Thoracic aorta (tissue), 2 donors: ENCODE measurements around the gene FOXL3. TPM values are rescaled to one million over a fixed set of nuclear protein-coding genes. Genes with fewer than 3 reads are reported as not detected.

Source experiments
- ATAC-seq: fragments of 150-250 bp; one replicate; pipeline ENCODE4 v1.8.0; 2017; ENCODE audit warnings: low read depth; ENCODE audit not compliant: insufficient number of reproducible peaks, low FRiP score
- DNase-seq: peaks from one replicate; pipeline ENCODE4 v3.0.0-alpha.2; 2020; ENCODE audit warnings: low spot score
- H3K27ac ChIP-seq, 2 donors: fragments of 200-600 bp; sonication (generic); 1 replicate in 1 of 2; 2 replicates in 1 of 2; pipeline ENCODE4 v1.5.1; 2016; ENCODE audit warnings: mild to moderate bottlenecking in 2 of 2, moderate library complexity in 2 of 2
- H3K27me3 ChIP-seq: fragments of 200-600 bp; sonication (generic); replicated peaks from 2 replicates; pipeline ENCODE4 v1.6.0; 2016; ENCODE audit warnings: mild to moderate bottlenecking; ENCODE audit not compliant: insufficient read depth
- H3K36me3 ChIP-seq: fragments of 200-600 bp; sonication (generic); one replicate; pipeline ENCODE4 v1.5.1; 2016
- H3K4me1 ChIP-seq, 2 donors: fragments of 200-600 bp; sonication (generic); 1 replicate in 1 of 2; 2 replicates in 1 of 2; pipeline versions ENCODE4 v1.5.1 to v1.6.0; 2016; ENCODE audit warnings: low read depth in 2 of 2, mild to moderate bottlenecking in 1 of 2; ENCODE audit not compliant: control insufficient read depth in 1 of 2
- H3K4me3 ChIP-seq: fragments of 200-600 bp; sonication (generic); 2 replicates; pipeline ENCODE4 v1.5.1; 2016; ENCODE audit warnings: mild to moderate bottlenecking
- H3K9me3 ChIP-seq: fragments of 200-600 bp; sonication (generic); 2 replicates; pipeline ENCODE4 v1.5.1; 2016
- CTCF ChIP-seq: fragments of 200-600 bp; sonication (generic); IDR thresholded peaks from one replicate; pipeline ENCODE4 v1.5.1; 2019; ENCODE audit warnings: antibody characterized with exemption
- total RNA-seq, 2 donors: library from RNA; depleted of rRNA; stranded (reverse); fragments of >200 nt; gene quantifications; one replicate each; pipeline versions ENCODE4 v1.1.0 to v1.2.3, GENCODE V29; 2016

FOXL3 gene
- total RNA-seq, 2 donors from 2014 or later, result not detected

DNA sequence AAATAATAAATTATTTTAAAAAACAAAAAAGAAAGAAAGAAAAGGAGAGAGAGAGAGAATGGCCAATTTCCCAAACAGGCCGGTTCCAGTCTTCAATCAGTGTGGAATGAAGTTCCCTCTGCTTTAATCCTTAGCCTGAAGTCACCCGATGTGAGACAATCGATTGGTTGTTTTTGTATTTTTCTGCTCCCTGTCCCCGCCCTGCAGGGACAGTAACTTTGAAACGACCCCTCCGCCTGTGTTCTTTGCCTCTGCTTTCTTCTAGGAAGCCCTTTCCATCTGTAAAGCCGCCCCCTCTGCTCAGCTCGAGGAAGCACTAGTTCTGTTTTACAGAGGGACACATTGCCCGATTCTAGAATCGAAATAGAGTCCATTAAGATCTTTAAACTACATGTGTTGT, 33.4 kb downstream of the FOXL3 start:
- ATAC-seq, result no peak
- no peaks in the 10 kb centered on the region for H3K4me1 ChIP-seq
- no peak for TF ChIP-seq CTCF
- H3K27me3 ChIP-seq, result peaks cover 3% of the 10 kb centered on the region
- no peak overlapping the region for H3K27ac ChIP-seq
- no peaks in the 10 kb centered on the region for H3K9me3 ChIP-seq
- DNase-seq, result no peak
- no peak overlapping the region for H3K4me3 ChIP-seq
- no peaks in the 10 kb centered on the region for H3K36me3 ChIP-seq

DNA sequence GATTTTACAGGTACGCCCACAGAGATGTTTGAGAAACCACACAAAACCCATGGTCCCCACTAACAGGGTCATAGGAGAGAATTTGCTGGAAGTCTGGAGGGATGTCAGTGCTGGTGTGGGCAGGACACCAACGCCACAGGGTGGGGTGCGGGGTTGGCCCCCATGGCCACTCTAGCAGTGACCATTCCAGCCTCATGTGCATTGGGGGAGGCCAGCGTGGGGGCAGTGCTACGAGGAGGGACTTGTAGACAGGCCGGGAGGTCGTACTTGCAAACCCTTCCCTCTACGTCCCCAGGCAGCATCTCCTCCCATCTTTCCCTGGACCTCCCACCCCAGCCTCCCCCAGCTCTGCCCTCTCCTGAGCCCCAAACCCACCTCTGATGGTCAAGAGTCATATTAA, 34.0 kb downstream of the FOXL3 start:
- H3K27ac ChIP-seq, result no peak overlapping the region
- TF ChIP-seq CTCF, result no peak
- no peaks in the 10 kb centered on the region for H3K36me3 ChIP-seq
- H3K27me3 ChIP-seq, result peaks cover 3% of the 10 kb centered on the region
- DNase-seq, result no peak
- H3K4me1 ChIP-seq, result no peaks in the 10 kb centered on the region
- no peak overlapping the region for H3K4me3 ChIP-seq
- no peak for ATAC-seq
- H3K9me3 ChIP-seq, result no peaks in the 10 kb centered on the region

- no peaks in the 10 kb centered on the region for H3K4me1 ChIP-seq
- H3K36me3 ChIP-seq, result no peaks in the 10 kb centered on the region
- H3K9me3 ChIP-seq, result no peaks in the 10 kb centered on the region
- ATAC-seq (no peak), DNase-seq (no peak)
- H3K27me3 ChIP-seq, result no peaks in the 10 kb centered on the region
- no peak overlapping the region for H3K4me3 ChIP-seq
- no peak for TF ChIP-seq CTCF
- no peak overlapping the region for H3K27ac ChIP-seq
These were observed 35.3 kb downstream of the FOXL3 start for GRCh38 chr7:325051-325798.

- no peaks in the 10 kb centered on the region for H3K36me3 ChIP-seq
- H3K4me3 ChIP-seq, result no peak overlapping the region
- no peaks in the 10 kb centered on the region for H3K4me1 ChIP-seq
- no peak for TF ChIP-seq CTCF
- DNase-seq (no peak), ATAC-seq (no peak)
- H3K27ac ChIP-seq, result no peak overlapping the region
- no peaks in the 10 kb centered on the region for H3K27me3 ChIP-seq
- H3K9me3 ChIP-seq, result no peaks in the 10 kb centered on the region
These were observed 35.8 kb downstream of the FOXL3 start for GRCh38 chr7:325811-326210.

DNA sequence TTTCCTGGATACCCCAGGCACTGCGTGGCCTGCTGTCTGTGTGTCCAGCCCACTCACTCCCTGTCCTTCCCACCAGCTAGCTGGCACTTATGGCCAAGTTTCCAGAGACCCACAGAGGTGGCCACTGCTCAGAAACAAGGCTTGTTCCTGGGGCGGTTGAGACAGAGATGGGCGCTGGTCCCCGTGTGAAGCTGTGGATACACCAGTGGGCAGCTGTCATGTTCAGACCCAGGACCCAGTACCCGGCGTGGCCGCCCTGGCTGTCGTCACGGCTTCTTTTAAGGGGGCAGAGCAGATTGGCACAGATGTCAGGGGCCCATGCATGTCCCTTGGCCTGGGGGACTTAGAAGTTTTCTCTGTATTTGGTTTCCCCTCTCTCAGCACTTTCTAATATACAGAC, 36.3 kb downstream of the FOXL3 start:
- Histone ChIP-seq H3K4me1 (no peaks in the 10 kb centered on the region), H3K27me3 (no peaks in the 10 kb centered on the region), H3K4me3 (no peak overlapping the region), H3K36me3 (no peaks in the 10 kb centered on the region), H3K9me3 (no peaks in the 10 kb centered on the region), H3K27ac (no peak overlapping the region)
- ATAC-seq, result no peak
- no peak for DNase-seq
- no peak for TF ChIP-seq CTCF
